SK-N-SH (cell line): ENCODE data around the gene CSNK2A3.

Experiments used
- RCOR1 ChIP-seq: fragments of 150-350 bp; IDR thresholded peaks from 2 replicates; pipeline ENCODE4 v1.6.1; 2017; ENCODE audit warnings: antibody characterized with exemption, low read length
- SMC3 ChIP-seq: IDR thresholded peaks from 2 replicates; pipeline ENCODE4 v1.6.1; 2012; ENCODE audit warnings: low read depth, low read length, improper control_type of control experiment
- TAF1 ChIP-seq: IDR thresholded peaks from 2 replicates; pipeline ENCODE4 v1.6.1; 2012; ENCODE audit warnings: low read depth, mild to moderate bottlenecking, low read length, moderate library complexity, borderline replicate concordance
- TEAD4 ChIP-seq: IDR thresholded peaks from 2 replicates; pipeline ENCODE4 v1.4.0; 2012; ENCODE audit warnings: mild to moderate bottlenecking, borderline replicate concordance; ENCODE audit not compliant: insufficient read depth
- YY1 ChIP-seq: IDR thresholded peaks from 2 replicates; pipeline ENCODE4 v1.4.0; 2012; ENCODE audit warnings: low read depth, mild to moderate bottlenecking
- TF ChIP-seq, protein P1 (sequence below): IDR thresholded peaks from 2 replicates; pipeline ENCODE4; 2012
- TF ChIP-seq, protein P2 (sequence below): fragments of 200-600 bp; sonication (generic); IDR thresholded peaks from 2 replicates; pipeline ENCODE4 v1.6.1; 2017; ENCODE audit warnings: antibody characterized with exemption, mild to moderate bottlenecking, moderate library complexity

GRCh38 chr11:11351042-11351586 is 1.9 kb downstream of the CSNK2A3 start:
- TF ChIP-seq RCOR1 (no peak), SMC3 (no peak), TEAD4 (no peak), YY1 (no peak), TAF1 (no peak)
- TF ChIP-seq, protein P1, sequence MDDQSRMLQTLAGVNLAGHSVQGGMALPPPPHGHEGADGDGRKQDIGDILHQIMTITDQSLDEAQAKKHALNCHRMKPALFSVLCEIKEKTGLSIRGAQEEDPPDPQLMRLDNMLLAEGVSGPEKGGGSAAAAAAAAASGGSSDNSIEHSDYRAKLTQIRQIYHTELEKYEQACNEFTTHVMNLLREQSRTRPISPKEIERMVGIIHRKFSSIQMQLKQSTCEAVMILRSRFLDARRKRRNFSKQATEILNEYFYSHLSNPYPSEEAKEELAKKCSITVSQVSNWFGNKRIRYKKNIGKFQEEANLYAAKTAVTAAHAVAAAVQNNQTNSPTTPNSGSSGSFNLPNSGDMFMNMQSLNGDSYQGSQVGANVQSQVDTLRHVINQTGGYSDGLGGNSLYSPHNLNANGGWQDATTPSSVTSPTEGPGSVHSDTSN = no peak
- TF ChIP-seq, protein P2, sequence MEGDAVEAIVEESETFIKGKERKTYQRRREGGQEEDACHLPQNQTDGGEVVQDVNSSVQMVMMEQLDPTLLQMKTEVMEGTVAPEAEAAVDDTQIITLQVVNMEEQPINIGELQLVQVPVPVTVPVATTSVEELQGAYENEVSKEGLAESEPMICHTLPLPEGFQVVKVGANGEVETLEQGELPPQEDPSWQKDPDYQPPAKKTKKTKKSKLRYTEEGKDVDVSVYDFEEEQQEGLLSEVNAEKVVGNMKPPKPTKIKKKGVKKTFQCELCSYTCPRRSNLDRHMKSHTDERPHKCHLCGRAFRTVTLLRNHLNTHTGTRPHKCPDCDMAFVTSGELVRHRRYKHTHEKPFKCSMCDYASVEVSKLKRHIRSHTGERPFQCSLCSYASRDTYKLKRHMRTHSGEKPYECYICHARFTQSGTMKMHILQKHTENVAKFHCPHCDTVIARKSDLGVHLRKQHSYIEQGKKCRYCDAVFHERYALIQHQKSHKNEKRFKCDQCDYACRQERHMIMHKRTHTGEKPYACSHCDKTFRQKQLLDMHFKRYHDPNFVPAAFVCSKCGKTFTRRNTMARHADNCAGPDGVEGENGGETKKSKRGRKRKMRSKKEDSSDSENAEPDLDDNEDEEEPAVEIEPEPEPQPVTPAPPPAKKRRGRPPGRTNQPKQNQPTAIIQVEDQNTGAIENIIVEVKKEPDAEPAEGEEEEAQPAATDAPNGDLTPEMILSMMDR = no peak
